WI38 (cell line): ENCODE data around the gene POU2F3.
"Not testable (repeated sequence)": the region's sequence is repeated elsewhere in the genome, so short reads cannot be mapped to it uniquely, and the experiment has no call there.

Experiments used
- H3K4me3 ChIP-seq: 2 replicates; pipeline ENCODE4 v1.5.1; 2011; ENCODE audit warnings: low read depth, mild to moderate bottlenecking, control low read depth, low read length
- CTCF ChIP-seq: IDR thresholded peaks from 2 replicates; pipeline ENCODE4 v1.5.1; 2012; ENCODE audit warnings: low read depth, mild to moderate bottlenecking, control low read depth, low read length

Gene POU2F3

GRCh38 chr11:120243221-120243620 is 3.3 kb downstream of the POU2F3 start:
- TF ChIP-seq CTCF = no peak
- H3K4me3 ChIP-seq = no peak overlapping the region

- H3K4me3 ChIP-seq = no peak overlapping the region
- TF ChIP-seq CTCF = no peak
Measured at GRCh38 chr11:120244476-120245365, 4.8 kb downstream of the POU2F3 start.

GRCh38 chr11:120245434-120245833 is 5.5 kb downstream of the POU2F3 start:
- no peak overlapping the region for H3K4me3 ChIP-seq
- no peak for TF ChIP-seq CTCF

- H3K4me3 ChIP-seq = no peak overlapping the region
- no peak for TF ChIP-seq CTCF
Measured at GRCh38 chr11:120248551-120249278, 8.8 kb downstream of the POU2F3 start.

- no peak for TF ChIP-seq CTCF
Measured at GRCh38 chr11:120249279-120250262, 9.6 kb downstream of the POU2F3 start.

GRCh38 chr11:120253377-120253776 is 13.4 kb downstream of the POU2F3 start:
- not testable (repeated sequence) for H3K4me3 ChIP-seq

More at GRCh38 chr11:120249279-120250262, 9.6 kb downstream of the POU2F3 start:
- H3K4me3 ChIP-seq = no peak overlapping the region
